ENCODE data around the gene SLC5A10.
"Not testable (repeated sequence)": the region's sequence is repeated elsewhere in the genome, so short reads cannot be mapped to it uniquely, and the experiment has no call there.

SLC5A10 gene

GRCh38 chr17:19019041-19019941 lies 67.3 kb downstream of the SLC5A10 start:
- DNase-seq (ENCODE audit: low read depth) = no peak

GRCh38 chr17:19020016-19020415 lies 68.1 kb downstream of the SLC5A10 start:
- no peak for DNase-seq (ENCODE audit: low read depth)

- DNase-seq (ENCODE audit: low read depth) = not testable (repeated sequence)
Measured at GRCh38 chr17:19021011-19021621, 69.2 kb downstream of the SLC5A10 start.

GRCh38 chr17:19021622-19022083 lies 69.7 kb downstream of the SLC5A10 start:
- no peak for DNase-seq (ENCODE audit: low read depth)

- no peak for DNase-seq (ENCODE audit: low read depth)
Measured at GRCh38 chr17:19022128-19022527, 70.2 kb downstream of the SLC5A10 start.

- no peak for DNase-seq (ENCODE audit: low read depth)
Measured at GRCh38 chr17:19022747-19023146, 70.8 kb downstream of the SLC5A10 start.

GRCh38 chr17:19023209-19023999 lies 71.4 kb downstream of the SLC5A10 start:
- DNase-seq (ENCODE audit: low read depth) = no peak

GRCh38 chr17:19024101-19025078 lies 72.4 kb downstream of the SLC5A10 start:
- no peak for DNase-seq (ENCODE audit: low read depth)

- DNase-seq (ENCODE audit: low read depth) = not testable (repeated sequence)
Measured at GRCh38 chr17:19028671-19029070, 76.7 kb downstream of the SLC5A10 start.

- not testable (repeated sequence) for DNase-seq (ENCODE audit: low read depth)
Measured at GRCh38 chr17:19029740-19030139, 77.8 kb downstream of the SLC5A10 start.

GRCh38 chr17:19030771-19031449 lies 78.9 kb downstream of the SLC5A10 start:
- DNase-seq (ENCODE audit: low read depth) = not testable (repeated sequence)

GRCh38 chr17:19031729-19032128 lies 79.8 kb downstream of the SLC5A10 start:
- DNase-seq (ENCODE audit: low read depth) = peak; percentile 35

- DNase-seq (ENCODE audit: low read depth) = not testable (repeated sequence)
Measured at GRCh38 chr17:19032377-19032988, 80.5 kb downstream of the SLC5A10 start.

GRCh38 chr17:19036186-19036585 lies 84.2 kb downstream of the SLC5A10 start:
- DNase-seq (ENCODE audit: low read depth) = not testable (repeated sequence)

GRCh38 chr17:19037547-19037946 lies 85.6 kb downstream of the SLC5A10 start:
- DNase-seq (ENCODE audit: low read depth) = not testable (repeated sequence)

GRCh38 chr17:19038007-19038406 lies 86.0 kb downstream of the SLC5A10 start:
- not testable (repeated sequence) for DNase-seq (ENCODE audit: low read depth)

GRCh38 chr17:19038730-19039129 lies 86.8 kb downstream of the SLC5A10 start:
- not testable (repeated sequence) for DNase-seq (ENCODE audit: low read depth)

GRCh38 chr17:19040350-19040749 lies 88.4 kb downstream of the SLC5A10 start:
- not testable (repeated sequence) for DNase-seq (ENCODE audit: low read depth)

GRCh38 chr17:19041871-19042270 lies 89.9 kb downstream of the SLC5A10 start:
- DNase-seq (ENCODE audit: low read depth) = not testable (repeated sequence)

GRCh38 chr17:19042369-19042768 lies 90.4 kb downstream of the SLC5A10 start:
- DNase-seq (ENCODE audit: low read depth) = not testable (repeated sequence)
